ENCODE measurements around the gene SHC2. TPM values are rescaled to one million over a fixed set of nuclear protein-coding genes. Genes with fewer than 3 reads are reported as not detected.

SHC2 gene
- total and polyA plus RNA-seq, 2 experiments from 2014 or later: 50.8 to 111 TPM

- Histone ChIP-seq H3K27ac (no peak overlapping the region), H3K4me3 (no peak overlapping the region), H3K27me3 (no peaks in the 10 kb centered on the region), H3K9me3 (ENCODE audit: low read depth) (no peaks in the 10 kb centered on the region), H2AFZ (no peak overlapping the region), H3K79me2 (no peaks in the 10 kb centered on the region), H3K9me2 (replicated peaks; ENCODE audit: insufficient read depth) (no peaks in the 10 kb centered on the region), H3K4me1 (ENCODE audit: insufficient read depth) (no peaks in the 10 kb centered on the region), H4K20me1 (ENCODE audit: insufficient read depth, poor library complexity, severe bottlenecking) (no peaks in the 10 kb centered on the region), H3K36me3 (replicated peaks; ENCODE audit: insufficient read depth, low read depth) (no peaks in the 10 kb centered on the region), H3K4me2 (no peak overlapping the region)
- no peak for DNase-seq (ENCODE audit: low spot score)
- WGBS (ENCODE audit: low lambda C conversion rate, missing lambda C conversion rate): 86% methylated on average over 17 of the region's 17 CpGs
- TF ChIP-seq EZH2phosphoT487 (IDR thresholded peaks at IDR 0.05; ENCODE audit: low read depth, severe bottlenecking, unreplicated experiment): no peak
- TF ChIP-seq EZH2 (IDR thresholded peaks at IDR 0.05; ENCODE audit: borderline replicate concordance): no peak
- TF ChIP-seq CTCF (IDR thresholded peaks at IDR 0.05; ENCODE audit: poor library complexity): no peak
Observed at GRCh38 chr19:392375-392970, 68.4 kb downstream of the SHC2 start.

GRCh38 chr19:391726-392374 is 69.0 kb downstream of the SHC2 start:
- TF ChIP-seq EZH2 (IDR thresholded peaks at IDR 0.05; ENCODE audit: borderline replicate concordance): no peak
- no peak for TF ChIP-seq CTCF (IDR thresholded peaks at IDR 0.05; ENCODE audit: poor library complexity)
- no peak for TF ChIP-seq EZH2phosphoT487 (IDR thresholded peaks at IDR 0.05; ENCODE audit: low read depth, severe bottlenecking, unreplicated experiment)
- Histone ChIP-seq H3K4me1 (ENCODE audit: insufficient read depth) (no peaks in the 10 kb centered on the region), H3K27ac (no peak overlapping the region), H4K20me1 (ENCODE audit: insufficient read depth, poor library complexity, severe bottlenecking) (no peaks in the 10 kb centered on the region), H3K4me2 (no peak overlapping the region), H3K36me3 (replicated peaks; ENCODE audit: insufficient read depth, low read depth) (no peaks in the 10 kb centered on the region), H3K4me3 (no peak overlapping the region), H2AFZ (no peak overlapping the region), H3K27me3 (no peaks in the 10 kb centered on the region), H3K79me2 (no peaks in the 10 kb centered on the region), H3K9me2 (replicated peaks; ENCODE audit: insufficient read depth) (no peaks in the 10 kb centered on the region), H3K9me3 (ENCODE audit: low read depth) (no peaks in the 10 kb centered on the region)
- DNase-seq (ENCODE audit: low spot score): no peak
- 92% methylated on average over 30 of the region's 30 CpGs for WGBS (ENCODE audit: low lambda C conversion rate, missing lambda C conversion rate)

- H3K4me1 ChIP-seq (ENCODE audit: insufficient read depth): no peaks in the 10 kb centered on the region
- no peak overlapping the region for H3K27ac ChIP-seq
- H3K36me3 ChIP-seq (replicated peaks; ENCODE audit: insufficient read depth, low read depth): no peaks in the 10 kb centered on the region
- no peak overlapping the region for H3K4me3 ChIP-seq
- H3K9me2 ChIP-seq (replicated peaks; ENCODE audit: insufficient read depth): no peaks in the 10 kb centered on the region
- no peak overlapping the region for H3K4me2 ChIP-seq
- no peaks in the 10 kb centered on the region for H3K27me3 ChIP-seq
- H2AFZ ChIP-seq: no peak overlapping the region
- H3K79me2 ChIP-seq: no peaks in the 10 kb centered on the region
- 97% methylated on average over 2 of the region's 2 CpGs for WGBS (ENCODE audit: low lambda C conversion rate, missing lambda C conversion rate)
- no peaks in the 10 kb centered on the region for H4K20me1 ChIP-seq (ENCODE audit: insufficient read depth, poor library complexity, severe bottlenecking)
- TF ChIP-seq EZH2 (IDR thresholded peaks at IDR 0.05; ENCODE audit: borderline replicate concordance) (no peak), CTCF (IDR thresholded peaks at IDR 0.05; ENCODE audit: poor library complexity) (no peak), EZH2phosphoT487 (IDR thresholded peaks at IDR 0.05; ENCODE audit: low read depth, severe bottlenecking, unreplicated experiment) (no peak)
- H3K9me3 ChIP-seq (ENCODE audit: low read depth): no peaks in the 10 kb centered on the region
- no peak for DNase-seq (ENCODE audit: low spot score)
Observed at GRCh38 chr19:391207-391557, 69.7 kb downstream of the SHC2 start.

All from hepatocyte (in vitro differentiated cells).